Measurements from ENCODE around the gene PDE9A.

PDE9A gene

DNA sequence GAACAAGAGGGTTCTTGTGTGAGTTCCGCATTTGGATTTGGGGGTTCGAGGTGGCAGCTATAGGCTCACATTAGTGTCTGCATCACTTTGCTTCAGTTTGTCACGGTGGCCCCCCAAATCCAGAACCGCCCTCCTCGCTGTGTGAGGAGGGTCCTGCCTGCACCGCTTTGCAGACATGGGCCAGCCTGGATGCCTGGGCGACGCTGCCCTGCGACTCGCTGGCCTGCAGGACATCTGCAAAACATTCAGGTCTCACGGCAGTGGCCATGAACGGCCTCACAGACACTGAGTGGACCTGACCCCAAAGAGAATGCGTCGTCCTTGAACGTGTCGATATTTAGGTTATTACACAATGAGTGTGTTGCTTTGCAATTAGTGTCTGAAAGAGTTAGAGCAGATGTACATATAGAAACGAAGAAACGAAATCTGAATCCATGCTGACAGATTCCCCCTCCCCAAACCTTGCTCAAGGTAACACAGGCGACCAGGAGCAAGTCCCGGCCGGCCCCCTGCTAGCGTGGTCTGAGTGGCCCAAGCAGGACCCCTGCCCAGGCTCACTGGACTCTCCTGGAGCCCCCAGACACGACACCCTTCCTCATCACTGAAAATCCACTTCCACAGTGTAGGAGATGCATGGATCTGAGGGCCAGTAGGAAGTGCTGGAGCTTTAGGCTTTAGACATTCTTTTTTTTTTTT, 20.4 kb downstream of the PDE9A start:
- FAIRE-seq (no peak), DNase-seq (ENCODE audit: insufficient read length, low spot score) (no peak)
- TF ChIP-seq SPI1 (IDR thresholded peaks at IDR 0.05; ENCODE audit: low read depth, low read length), result no peak
- TF ChIP-seq POLR2A (IDR thresholded peaks at IDR 0.05; ENCODE audit: low read depth, low read length), result no peak
- no peak for TF ChIP-seq TAF1 (IDR thresholded peaks at IDR 0.05; ENCODE audit: low read depth, low read length)
- no peak for TF ChIP-seq POLR2AphosphoS5 (IDR thresholded peaks at IDR 0.05; ENCODE audit: low read depth, low read length)
- no peak for TF ChIP-seq PAX5 (IDR thresholded peaks at IDR 0.05; ENCODE audit: insufficient read depth, low read length, severe bottlenecking)
- TF ChIP-seq POU2F2 (IDR thresholded peaks at IDR 0.05; ENCODE audit: low read depth, low read length), result no peak

DNA sequence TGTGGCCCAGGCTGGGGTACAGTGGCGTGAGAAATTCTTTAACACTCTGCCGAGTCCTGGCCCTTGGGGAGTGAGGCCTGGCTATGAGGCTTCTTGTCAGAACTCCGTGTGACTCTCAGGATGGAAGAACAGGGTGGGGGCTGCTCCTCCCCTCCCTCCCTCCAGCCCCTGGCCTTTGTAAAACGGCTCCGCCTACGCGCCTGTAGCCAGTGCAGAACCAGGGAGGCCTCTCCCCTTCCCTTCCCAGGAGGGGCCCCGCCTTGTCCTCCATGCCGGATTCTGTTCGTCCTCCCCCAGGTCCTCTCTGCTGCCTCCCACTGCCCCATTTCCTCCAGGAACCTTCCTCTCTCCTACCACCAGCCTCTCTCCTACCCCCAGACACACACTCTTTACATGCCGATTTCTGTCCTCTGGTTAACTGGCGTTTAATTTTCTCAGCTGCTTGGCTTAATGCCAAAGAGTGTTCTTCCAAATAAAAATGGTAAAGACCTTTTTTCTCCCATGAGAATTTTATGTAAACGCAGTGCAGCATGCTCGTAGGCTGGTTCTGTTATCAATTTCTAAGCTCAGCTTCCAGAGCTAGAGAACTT, 21.0 kb downstream of the PDE9A start:
- DNase-seq (ENCODE audit: insufficient read length, low spot score) (no peak), FAIRE-seq (no peak)
- TF ChIP-seq POLR2AphosphoS5 (IDR thresholded peaks at IDR 0.05; ENCODE audit: low read depth, low read length), result no peak
- TF ChIP-seq PAX5 (IDR thresholded peaks at IDR 0.05; ENCODE audit: insufficient read depth, low read length, severe bottlenecking), result no peak
- no peak for TF ChIP-seq TAF1 (IDR thresholded peaks at IDR 0.05; ENCODE audit: low read depth, low read length)
- no peak for TF ChIP-seq SPI1 (IDR thresholded peaks at IDR 0.05; ENCODE audit: low read depth, low read length)
- no peak for TF ChIP-seq POU2F2 (IDR thresholded peaks at IDR 0.05; ENCODE audit: low read depth, low read length)
- TF ChIP-seq POLR2A (IDR thresholded peaks at IDR 0.05; ENCODE audit: low read depth, low read length), result no peak

DNA sequence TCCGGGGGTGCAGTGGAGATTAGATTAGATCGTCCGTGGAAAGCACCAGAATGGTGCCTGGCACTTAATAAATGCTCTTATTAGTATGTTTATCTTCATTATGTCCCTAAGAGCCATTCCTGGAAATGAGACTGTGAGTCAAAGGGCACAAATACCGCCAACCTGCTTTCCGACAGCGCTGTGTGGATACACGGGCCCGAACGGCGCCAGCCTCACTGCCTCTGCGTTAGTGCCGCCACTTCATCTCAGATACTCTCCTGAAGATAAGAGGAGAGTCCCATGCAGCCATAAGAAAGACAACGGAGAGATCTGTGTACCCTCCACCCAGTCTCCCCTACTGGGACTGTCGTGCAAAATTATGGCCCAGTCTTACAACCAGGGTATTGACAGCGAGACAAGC, 22.0 kb downstream of the PDE9A start:
- FAIRE-seq (no peak), DNase-seq (ENCODE audit: insufficient read length, low spot score) (no peak)
- no peak for TF ChIP-seq POLR2AphosphoS5 (IDR thresholded peaks at IDR 0.05; ENCODE audit: low read depth, low read length)
- no peak for TF ChIP-seq TAF1 (IDR thresholded peaks at IDR 0.05; ENCODE audit: low read depth, low read length)
- TF ChIP-seq POU2F2 (IDR thresholded peaks at IDR 0.05; ENCODE audit: low read depth, low read length), result no peak
- no peak for TF ChIP-seq SPI1 (IDR thresholded peaks at IDR 0.05; ENCODE audit: low read depth, low read length)
- no peak for TF ChIP-seq POLR2A (IDR thresholded peaks at IDR 0.05; ENCODE audit: low read depth, low read length)
- TF ChIP-seq PAX5 (IDR thresholded peaks at IDR 0.05; ENCODE audit: insufficient read depth, low read length, severe bottlenecking), result no peak

GRCh38 chr21:42676808-42677207, 23.4 kb downstream of the PDE9A start:
- DNase-seq (ENCODE audit: insufficient read length, low spot score) (no peak), FAIRE-seq (no peak)
- TF ChIP-seq POLR2A (IDR thresholded peaks at IDR 0.05; ENCODE audit: low read depth, low read length), result no peak
- no peak for TF ChIP-seq SPI1 (IDR thresholded peaks at IDR 0.05; ENCODE audit: low read depth, low read length)
- TF ChIP-seq POU2F2 (IDR thresholded peaks at IDR 0.05; ENCODE audit: low read depth, low read length), result no peak
- TF ChIP-seq POLR2AphosphoS5 (IDR thresholded peaks at IDR 0.05; ENCODE audit: low read depth, low read length), result no peak
- TF ChIP-seq TAF1 (IDR thresholded peaks at IDR 0.05; ENCODE audit: low read depth, low read length), result no peak
- TF ChIP-seq PAX5 (IDR thresholded peaks at IDR 0.05; ENCODE audit: insufficient read depth, low read length, severe bottlenecking), result no peak

GRCh38 chr21:42677339-42678321, 24.2 kb downstream of the PDE9A start:
- no peak for TF ChIP-seq POLR2AphosphoS5 (IDR thresholded peaks at IDR 0.05; ENCODE audit: low read depth, low read length)
- no peak for TF ChIP-seq POLR2A (IDR thresholded peaks at IDR 0.05; ENCODE audit: low read depth, low read length)
- no peak for TF ChIP-seq PAX5 (IDR thresholded peaks at IDR 0.05; ENCODE audit: insufficient read depth, low read length, severe bottlenecking)
- TF ChIP-seq POU2F2 (IDR thresholded peaks at IDR 0.05; ENCODE audit: low read depth, low read length), result no peak
- TF ChIP-seq SPI1 (IDR thresholded peaks at IDR 0.05; ENCODE audit: low read depth, low read length), result no peak
- TF ChIP-seq TAF1 (IDR thresholded peaks at IDR 0.05; ENCODE audit: low read depth, low read length), result no peak
- no peak for DNase-seq (ENCODE audit: insufficient read length, low spot score)
- FAIRE-seq, result no peak

DNA sequence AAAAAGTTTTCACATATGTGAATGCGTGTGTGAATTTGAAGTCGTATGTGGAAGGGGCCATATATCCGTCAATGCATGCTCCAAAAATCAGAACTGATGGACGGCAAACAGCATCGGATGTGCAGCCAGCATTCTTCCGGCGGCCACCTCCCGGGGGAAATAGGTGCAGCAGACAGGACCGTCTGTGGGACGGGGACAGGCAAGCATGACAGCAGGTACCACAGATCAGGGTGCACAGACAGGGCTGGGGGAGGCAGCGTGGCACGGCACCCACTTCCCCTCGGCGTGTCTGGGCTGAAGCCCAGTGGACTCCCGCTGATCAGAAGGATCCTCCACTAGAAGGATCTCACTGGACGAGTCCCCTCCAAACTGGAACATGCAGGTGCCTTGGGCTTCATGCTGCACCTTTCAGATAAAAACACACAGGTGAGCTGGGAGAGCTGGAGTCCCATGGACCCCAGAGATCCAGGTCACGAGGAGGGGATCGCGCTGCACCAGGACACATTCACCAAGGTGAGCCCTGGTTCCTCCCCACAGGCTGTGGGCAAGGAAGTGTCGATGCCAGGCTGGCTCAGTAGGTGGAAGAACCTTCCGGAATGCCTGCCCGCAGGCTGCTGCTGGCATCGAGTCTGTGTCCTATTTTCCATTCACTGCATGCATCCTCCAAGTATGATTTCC, 25.3 kb downstream of the PDE9A start:
- TF ChIP-seq PAX5 (IDR thresholded peaks at IDR 0.05; ENCODE audit: insufficient read depth, low read length, severe bottlenecking) (no peak), POU2F2 (IDR thresholded peaks at IDR 0.05; ENCODE audit: low read depth, low read length) (no peak), TAF1 (IDR thresholded peaks at IDR 0.05; ENCODE audit: low read depth, low read length) (no peak), POLR2A (IDR thresholded peaks at IDR 0.05; ENCODE audit: low read depth, low read length) (no peak), SPI1 (IDR thresholded peaks at IDR 0.05; ENCODE audit: low read depth, low read length) (no peak)
- FAIRE-seq, result no peak

GRCh38 chr21:42679319-42680057, 26.1 kb downstream of the PDE9A start:
- FAIRE-seq, result no peak
- TF ChIP-seq POU2F2 (IDR thresholded peaks at IDR 0.05; ENCODE audit: low read depth, low read length) (no peak), POLR2A (IDR thresholded peaks at IDR 0.05; ENCODE audit: low read depth, low read length) (no peak), POLR2AphosphoS5 (IDR thresholded peaks at IDR 0.05; ENCODE audit: low read depth, low read length) (no peak), TAF1 (IDR thresholded peaks at IDR 0.05; ENCODE audit: low read depth, low read length) (no peak), SPI1 (IDR thresholded peaks at IDR 0.05; ENCODE audit: low read depth, low read length) (no peak), PAX5 (IDR thresholded peaks at IDR 0.05; ENCODE audit: insufficient read depth, low read length, severe bottlenecking) (no peak)
- no peak for DNase-seq (ENCODE audit: insufficient read length, low spot score)

More for the DNA sequence above, 25.3 kb downstream of the PDE9A start:
- DNase-seq (ENCODE audit: insufficient read length, low spot score), result no peak

DNA sequence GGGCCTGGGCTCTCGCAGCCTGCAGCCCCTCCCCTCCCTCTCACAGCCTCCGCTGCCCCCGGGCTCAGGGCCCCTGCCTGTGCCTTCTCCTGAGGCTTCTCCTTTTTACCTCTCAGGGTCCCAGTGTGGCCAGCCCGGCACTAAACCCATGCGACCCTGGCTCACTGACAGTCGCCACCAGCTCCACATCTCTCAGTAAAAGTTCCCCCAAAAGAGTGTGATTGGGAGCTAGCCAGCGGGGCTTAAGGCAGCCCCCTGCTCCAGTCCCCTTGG, 26.6 kb downstream of the PDE9A start:
- TF ChIP-seq POLR2A (IDR thresholded peaks at IDR 0.05; ENCODE audit: low read depth, low read length) (no peak), SPI1 (IDR thresholded peaks at IDR 0.05; ENCODE audit: low read depth, low read length) (no peak), PAX5 (IDR thresholded peaks at IDR 0.05; ENCODE audit: insufficient read depth, low read length, severe bottlenecking) (no peak), TAF1 (IDR thresholded peaks at IDR 0.05; ENCODE audit: low read depth, low read length) (no peak), POLR2AphosphoS5 (IDR thresholded peaks at IDR 0.05; ENCODE audit: low read depth, low read length) (no peak), POU2F2 (IDR thresholded peaks at IDR 0.05; ENCODE audit: low read depth, low read length) (no peak)
- no peak for FAIRE-seq

More for the DNA sequence above, 26.6 kb downstream of the PDE9A start:
- DNase-seq (ENCODE audit: insufficient read length, low spot score), result no peak
